Gastroesophageal sphincter (tissue), 4 donors: ENCODE data around the gene UBR4. TPM values are rescaled to one million over a fixed set of nuclear protein-coding genes. Genes with fewer than 3 reads are reported as not detected.

Experiments used
- ATAC-seq: fragments of 150-250 bp; one replicate; pipeline ENCODE4 v1.9.1; 2016; ENCODE audit warnings: mild to moderate bottlenecking, moderate library complexity
- H3K27ac ChIP-seq, 4 donors: fragments of 200-600 bp; sonication (generic) in 3 of 4; 1 replicate in 3 of 4; 2 replicates in 1 of 4; pipeline ENCODE4 v1.5.1; 2016 to 2019
- H3K27me3 ChIP-seq: fragments of 200-600 bp; sonication (generic); one replicate; pipeline ENCODE4 v1.5.1; 2019
- H3K36me3 ChIP-seq, 2 donors: fragments of 200-600 bp; sonication (generic); one replicate each; pipeline ENCODE4 v1.5.1; 2019; ENCODE audit warnings: control low read depth in 1 of 2
- H3K4me1 ChIP-seq, 3 donors: fragments of 200-600 bp; sonication (generic); 1 replicate in 2 of 3; 2 replicates in 1 of 3; pipeline ENCODE4 v1.5.1; 2016 to 2019; ENCODE audit warnings: control low read depth in 2 of 3
- H3K4me3 ChIP-seq, 2 donors: fragments of 200-600 bp; sonication (generic); one replicate each; pipeline ENCODE4 v1.5.1; 2019; ENCODE audit warnings: mild to moderate bottlenecking in 1 of 2, moderate library complexity in 1 of 2
- H3K9me3 ChIP-seq, 3 donors: fragments of 200-600 bp; sonication (generic); one replicate each; pipeline ENCODE4 v1.5.1; 2017 to 2019; ENCODE audit warnings: control low read depth in 2 of 3
- EP300 ChIP-seq: sonication (generic); formaldehyde crosslinking; IDR thresholded peaks from one replicate; pipeline ENCODE4 v1.6.1; 2017; ENCODE audit warnings: antibody characterized with exemption, mild to moderate bottlenecking
- POLR2A ChIP-seq, 2 donors: fragments of 450-650 bp; IDR thresholded peaks; one replicate each; pipeline ENCODE4 v1.6.1; 2017; ENCODE audit warnings: antibody characterized with exemption in 2 of 2, mild to moderate bottlenecking in 2 of 2, moderate library complexity in 1 of 2
- POLR2AphosphoS5 ChIP-seq: sonication (generic); formaldehyde crosslinking; IDR thresholded peaks from one replicate; pipeline ENCODE4 v1.6.1; 2017; ENCODE audit warnings: antibody characterized with exemption
- WGBS, 2 donors: methylation state at CpG; one replicate each; pipeline ENCODE4 v1.1.5; 2018; ENCODE audit warnings: low coverage in 1 of 2; 5-methylcytosine and 5-hydroxymethylcytosine counted together
- total RNA-seq, 4 donors: library from RNA; depleted of rRNA; stranded (reverse); fragments of >200 nt; gene quantifications; one replicate each; pipeline ENCODE4 v1.1.0, GENCODE V29; 2016
- TF ChIP-seq, protein P1 (sequence below), 4 experiments: fragments of 200-600 bp in 2 of 4; fragments of 450-650 bp in 2 of 4; sonication (generic) in 1 of 4; IDR thresholded peaks; one replicate each; pipeline ENCODE4 v1.5.1; 2017 to 2019; ENCODE audit warnings: antibody characterized with exemption in 4 of 4, mild to moderate bottlenecking in 2 of 4, moderate library complexity in 2 of 4

UBR4 gene
- total RNA-seq, 4 donors from 2014 or later, result 79.3 to 200 (median 191) TPM

DNA sequence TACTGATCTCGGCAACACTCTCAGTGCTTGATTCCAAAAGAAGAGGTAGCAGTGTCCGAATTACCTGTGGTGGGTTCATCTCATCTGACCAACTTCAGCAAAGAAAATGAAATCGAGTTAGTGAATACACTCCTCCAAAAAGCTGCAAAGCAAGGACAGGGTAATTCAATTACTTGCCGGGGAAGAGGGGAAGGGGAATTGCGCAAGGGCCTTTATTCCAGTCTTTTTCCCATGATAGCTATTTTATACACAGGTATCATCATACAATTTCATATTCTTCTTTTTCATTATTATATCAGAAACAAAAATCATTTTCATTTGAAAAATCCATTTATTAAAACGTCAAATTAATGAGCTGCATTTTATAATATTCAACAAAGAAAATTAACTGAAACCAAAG lies 42.9 kb downstream of the UBR4 start:
- Histone ChIP-seq H3K4me3 (no peak overlapping the region), H3K9me3 (no peaks in the 10 kb centered on the region), H3K4me1 (peaks cover 0 to 16% (median 0%) of the 10 kb centered on the region in 3 donors), H3K27me3 (no peaks in the 10 kb centered on the region), H3K36me3 (peaks cover 29 to 100% of the 10 kb centered on the region in 2 donors), H3K27ac (no peak overlapping the region)
- WGBS, 2 donors, result 87 to 91% methylated on average over 4 to 6 of the region's 6 CpGs
- ATAC-seq, result no peak
- TF ChIP-seq POLR2AphosphoS5 (no peak), POLR2A (IDR thresholded peaks at IDR 0.05) (no peak), EP300 (no peak)
- TF ChIP-seq, protein P1, sequence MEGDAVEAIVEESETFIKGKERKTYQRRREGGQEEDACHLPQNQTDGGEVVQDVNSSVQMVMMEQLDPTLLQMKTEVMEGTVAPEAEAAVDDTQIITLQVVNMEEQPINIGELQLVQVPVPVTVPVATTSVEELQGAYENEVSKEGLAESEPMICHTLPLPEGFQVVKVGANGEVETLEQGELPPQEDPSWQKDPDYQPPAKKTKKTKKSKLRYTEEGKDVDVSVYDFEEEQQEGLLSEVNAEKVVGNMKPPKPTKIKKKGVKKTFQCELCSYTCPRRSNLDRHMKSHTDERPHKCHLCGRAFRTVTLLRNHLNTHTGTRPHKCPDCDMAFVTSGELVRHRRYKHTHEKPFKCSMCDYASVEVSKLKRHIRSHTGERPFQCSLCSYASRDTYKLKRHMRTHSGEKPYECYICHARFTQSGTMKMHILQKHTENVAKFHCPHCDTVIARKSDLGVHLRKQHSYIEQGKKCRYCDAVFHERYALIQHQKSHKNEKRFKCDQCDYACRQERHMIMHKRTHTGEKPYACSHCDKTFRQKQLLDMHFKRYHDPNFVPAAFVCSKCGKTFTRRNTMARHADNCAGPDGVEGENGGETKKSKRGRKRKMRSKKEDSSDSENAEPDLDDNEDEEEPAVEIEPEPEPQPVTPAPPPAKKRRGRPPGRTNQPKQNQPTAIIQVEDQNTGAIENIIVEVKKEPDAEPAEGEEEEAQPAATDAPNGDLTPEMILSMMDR (IDR thresholded peaks at IDR 0.05), result no peak

DNA sequence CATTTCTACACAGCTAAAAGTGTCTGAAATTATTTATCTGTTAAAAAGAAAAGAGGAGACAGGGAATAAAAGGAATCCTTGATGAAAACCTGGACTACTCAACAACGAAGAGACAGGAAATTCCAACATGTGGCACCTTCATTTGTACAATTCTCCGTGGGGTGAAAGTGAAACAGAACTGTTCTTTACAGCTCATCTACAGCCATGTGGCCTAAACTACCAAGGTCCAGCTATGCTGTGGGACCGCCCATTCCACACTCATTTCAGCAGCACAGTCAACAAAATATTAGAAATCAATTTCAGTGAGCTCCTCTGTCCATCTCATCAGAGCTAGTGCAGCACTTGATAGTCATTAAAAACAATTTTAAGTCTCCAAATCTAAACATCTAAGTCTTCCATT lies 44.0 kb downstream of the UBR4 start:
- Histone ChIP-seq H3K27me3 (no peaks in the 10 kb centered on the region), H3K27ac (no peak overlapping the region), H3K4me1 (peaks cover 0 to 16% (median 0%) of the 10 kb centered on the region in 3 donors), H3K4me3 (no peak overlapping the region), H3K9me3 (no peaks in the 10 kb centered on the region), H3K36me3 (peaks cover 29 to 100% of the 10 kb centered on the region in 2 donors)
- 56 to 59% methylated on average over 2 to 3 of the region's 3 CpGs for WGBS, 2 donors
- ATAC-seq, result no peak
- TF ChIP-seq EP300, result no peak
- no peak for TF ChIP-seq POLR2AphosphoS5
- no peak for TF ChIP-seq POLR2A (IDR thresholded peaks at IDR 0.05)
- TF ChIP-seq, protein P1 (IDR thresholded peaks at IDR 0.05), result no peak

- WGBS, 2 donors, result 34 to 67% methylated on average over 3 of the region's 3 CpGs
- peaks cover 0 to 16% (median 0%) of the 10 kb centered on the region in 3 donors for H3K4me1 ChIP-seq
- no peaks in the 10 kb centered on the region for H3K9me3 ChIP-seq
- ATAC-seq, result no peak
- no peaks in the 10 kb centered on the region for H3K27me3 ChIP-seq
- peaks cover 34 to 100% of the 10 kb centered on the region in 2 donors for H3K36me3 ChIP-seq
- no peak overlapping the region for H3K4me3 ChIP-seq
- TF ChIP-seq, protein P1 (IDR thresholded peaks at IDR 0.05), result no peak
- TF ChIP-seq POLR2A (IDR thresholded peaks at IDR 0.05), result no peak
- H3K27ac ChIP-seq, result no peak overlapping the region
These were observed 44.6 kb downstream of the UBR4 start for GRCh38 chr1:19165501-19165900.

DNA sequence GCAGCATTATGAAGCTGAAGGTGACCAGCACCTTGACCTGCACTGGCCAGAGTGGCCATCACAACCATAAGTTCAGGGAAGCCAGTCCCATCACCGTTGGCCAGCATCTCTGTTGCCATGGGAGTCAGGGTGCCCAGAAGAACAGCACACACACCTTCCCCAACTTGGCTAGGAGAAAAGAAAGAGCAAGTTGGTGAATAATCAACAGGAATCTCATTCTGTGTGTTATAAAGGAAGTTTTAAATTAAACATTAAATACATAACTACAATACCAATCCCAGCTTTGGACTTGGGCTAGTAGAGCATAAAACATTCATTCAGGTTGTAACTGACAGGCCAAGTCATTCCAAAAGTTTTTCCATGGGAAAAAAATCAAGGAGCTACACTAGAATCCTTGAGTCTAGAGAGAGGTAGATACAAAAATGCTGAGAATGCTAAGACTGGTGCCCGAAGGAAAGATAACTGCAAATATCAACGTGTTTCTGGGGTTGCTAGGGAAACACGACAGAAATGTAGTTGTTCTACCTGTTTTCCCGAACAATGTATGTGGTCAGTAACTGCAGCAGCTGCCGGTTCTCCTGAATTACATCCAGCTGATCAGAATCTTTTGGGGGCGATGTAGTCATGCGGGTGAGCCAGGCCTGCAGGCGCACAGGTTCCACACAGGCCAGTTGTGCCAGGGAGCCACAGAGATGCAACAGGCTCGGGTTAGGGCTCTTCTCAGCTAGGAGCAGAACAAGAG lies 45.6 kb downstream of the UBR4 start:
- Histone ChIP-seq H3K27ac (peak overlapping the region in 3 of 4 donors; percentile 3 to 59 (median 3)), H3K4me1 (peaks cover 0 to 16% (median 0%) of the 10 kb centered on the region in 3 donors), H3K36me3 (peaks cover 45 to 100% of the 10 kb centered on the region in 2 donors), H3K9me3 (no peaks in the 10 kb centered on the region), H3K4me3 (no peak overlapping the region), H3K27me3 (no peaks in the 10 kb centered on the region)
- no peak for ATAC-seq
- 85 to 91% methylated on average over 10 of the region's 10 CpGs for WGBS, 2 donors
- TF ChIP-seq EP300, result no peak
- TF ChIP-seq, protein P1 (IDR thresholded peaks at IDR 0.05), result no peak
- no peak for TF ChIP-seq POLR2AphosphoS5
- TF ChIP-seq POLR2A (IDR thresholded peaks at IDR 0.05), result no peak

- Histone ChIP-seq H3K4me3 (no peak overlapping the region), H3K27ac (peak overlapping the region; percentile 3 to 59 (median 28))
- peak; percentile 48 for ATAC-seq
These were observed 46.8 kb downstream of the UBR4 start for GRCh38 chr1:19163261-19163660.

More at GRCh38 chr1:19163261-19163660, 46.8 kb downstream of the UBR4 start:
- peak; percentile 32 for TF ChIP-seq POLR2AphosphoS5
- no peak for TF ChIP-seq POLR2A (IDR thresholded peaks at IDR 0.05)
- no peak for TF ChIP-seq EP300
- TF ChIP-seq, protein P1 (IDR thresholded peaks at IDR 0.05), result no peak
- Histone ChIP-seq H3K36me3 (peaks cover 46 to 100% of the 10 kb centered on the region in 2 donors), H3K27me3 (no peaks in the 10 kb centered on the region), H3K4me1 (peaks cover 0 to 16% (median 0%) of the 10 kb centered on the region in 3 donors), H3K9me3 (no peaks in the 10 kb centered on the region)
- 17 to 40% methylated on average over 1 of the region's 1 CpG for WGBS, 2 donors
